CD14-positive monocyte (primary cell): ENCODE results near the gene SLK. TPM values are rescaled to one million over a fixed set of nuclear protein-coding genes. Genes with fewer than 3 reads are reported as not detected.

Experiments used
- DNase-seq, 3 donors: peaks; one replicate each; pipeline ENCODE4 v3.0.0-alpha.2; 2011 to 2022
- H2AFZ ChIP-seq: 2 replicates; pipeline ENCODE4 v1.6.0; 2012; ENCODE audit warnings: mild to moderate bottlenecking, low read depth, low read length, inconsistent platforms; ENCODE audit not compliant: insufficient read depth, poor library complexity, severe bottlenecking
- H3K27ac ChIP-seq, 2 donors: 1 replicate in 1 of 2; 2 replicates in 1 of 2; pipeline ENCODE4 v1.5.1; 2012 to 2013; ENCODE audit warnings: low read length in 2 of 2, control low read depth in 1 of 2, inconsistent platforms in 1 of 2, low read depth in 1 of 2, mild to moderate bottlenecking in 1 of 2
- H3K27me3 ChIP-seq, 2 donors: one replicate each; pipeline versions ENCODE4 v1.6.0 to v1.6.1; 2011 to 2013; ENCODE audit warnings: low read length in 2 of 2; ENCODE audit not compliant: control insufficient read depth in 2 of 2, insufficient read depth in 2 of 2
- H3K36me3 ChIP-seq, 2 donors: replicated peaks in 1 of 2; 1 replicate in 1 of 2; 2 replicates in 1 of 2; pipeline versions ENCODE4 v1.5.1 to v1.6.1; 2012 to 2013; ENCODE audit warnings: low read length in 2 of 2, control low read depth in 1 of 2, inconsistent platforms in 1 of 2, mild to moderate bottlenecking in 1 of 2; ENCODE audit not compliant: insufficient read depth in 2 of 2, control insufficient read depth in 1 of 2
- H3K4me1 ChIP-seq, 2 donors: 1 replicate in 1 of 2; 2 replicates in 1 of 2; pipeline versions ENCODE4 v1.5.1 to v1.6.1; 2012 to 2013; ENCODE audit warnings: low read length in 2 of 2, control low read depth in 1 of 2, inconsistent platforms in 1 of 2, mild to moderate bottlenecking in 1 of 2, moderate library complexity in 1 of 2; ENCODE audit not compliant: insufficient read depth in 2 of 2, control insufficient read depth in 1 of 2
- H3K4me2 ChIP-seq: replicated peaks from 2 replicates; pipeline ENCODE3; 2012; ENCODE audit warnings: low read length, moderate library complexity, mild to moderate bottlenecking; ENCODE audit not compliant: poor library complexity, severe bottlenecking; ENCODE audit errors: extremely low read depth
- H3K4me3 ChIP-seq, 3 experiments: fragments of 200-600 bp in 1 of 3; sonication (generic) in 1 of 3; replicated peaks in 1 of 3; 1 replicate in 2 of 3; 2 replicates in 1 of 3; pipeline ENCODE4 v1.5.1; 2011 to 2013; ENCODE audit warnings: low read length in 3 of 3, mild to moderate bottlenecking in 3 of 3, control low read depth in 2 of 3, low read depth in 2 of 3, inconsistent platforms in 1 of 3, moderate library complexity in 1 of 3
- H3K79me2 ChIP-seq: 2 replicates; pipeline ENCODE4 v1.6.0; 2012; ENCODE audit warnings: mild to moderate bottlenecking, control low read depth, inconsistent platforms, low read length, moderate library complexity; ENCODE audit not compliant: insufficient read depth
- H3K9ac ChIP-seq: 2 replicates; pipeline ENCODE4 v1.6.0; 2017; ENCODE audit warnings: low read length, mild to moderate bottlenecking; ENCODE audit not compliant: insufficient read depth, poor library complexity, severe bottlenecking
- H3K9me3 ChIP-seq, 2 donors: replicated peaks in 1 of 2; 1 replicate in 1 of 2; 2 replicates in 1 of 2; pipeline versions ENCODE4 v1.5.1 to v1.6.1; 2012 to 2013; ENCODE audit warnings: low read length in 2 of 2, control low read depth in 1 of 2; ENCODE audit not compliant: control insufficient read depth in 1 of 2, insufficient read depth in 1 of 2
- H4K20me1 ChIP-seq: 2 replicates; pipeline ENCODE4 v1.6.0; 2012; ENCODE audit warnings: mild to moderate bottlenecking, low read length, control low read depth, moderate library complexity; ENCODE audit not compliant: insufficient read depth
- H3K27ac Mint-ChIP-seq, 7 donors: one replicate each; pipeline ENCODE4 v1.8.0; 2020; ENCODE audit warnings: mild to moderate bottlenecking in 7 of 7, mixed read lengths in 7 of 7, moderate library complexity in 6 of 7, inconsistent platforms in 2 of 7
- H3K27me3 Mint-ChIP-seq, 3 donors: one replicate each; pipeline ENCODE4 v1.8.0; 2021 to 2022; ENCODE audit warnings: low read depth in 3 of 3, mild to moderate bottlenecking in 3 of 3, mixed read lengths in 3 of 3, moderate library complexity in 3 of 3, inconsistent platforms in 1 of 3
- H3K36me3 Mint-ChIP-seq, 2 donors: one replicate each; pipeline ENCODE4 v1.8.0; 2020; ENCODE audit warnings: mixed read lengths in 2 of 2, inconsistent platforms in 1 of 2, mild to moderate bottlenecking in 1 of 2
- H3K4me1 Mint-ChIP-seq: one replicate; pipeline ENCODE4 v1.8.0; 2020; ENCODE audit warnings: mild to moderate bottlenecking, mixed read lengths
- H3K4me3 Mint-ChIP-seq, 2 donors: one replicate each; pipeline ENCODE4 v1.8.0; 2020; ENCODE audit warnings: mild to moderate bottlenecking in 2 of 2, mixed read lengths in 2 of 2, moderate library complexity in 1 of 2
- H3K9me3 Mint-ChIP-seq, 7 donors: one replicate each; pipeline ENCODE4 v1.8.0; 2020 to 2022; ENCODE audit warnings: mixed read lengths in 7 of 7, mild to moderate bottlenecking in 6 of 7, moderate library complexity in 6 of 7, inconsistent platforms in 2 of 7
- WGBS: methylation state at CpG from one replicate; pipeline ENCODE4 v1.1.5; 2013; ENCODE audit warnings: missing lambda C conversion rate; ENCODE audit not compliant: insufficient coverage; 5-methylcytosine and 5-hydroxymethylcytosine counted together
- intact Hi-C, 2 donors: fragments of 100-400 bp; cut with micrococcal nuclease; formaldehyde crosslinking; loops; one replicate each; pipeline versions ENCODE4 v1.15.0 to v1.15.1; 2023
- polyA plus RNA-seq, 3 donors: library from polyadenylated mRNA; depleted of rRNA in 1 of 3; unstranded in 2 of 3; stranded (reverse) in 1 of 3; fragments of 300-500 nt in 2 of 3; fragments of >200 nt in 1 of 3; fragmentation: Illumina TruSeq in 2 of 3; gene quantifications; 1 replicate in 2 of 3; 2 replicates in 1 of 3; pipeline ENCODE4 v1.2.3, GENCODE V29; 2012 to 2021
- TF ChIP-seq, protein P1 (sequence below): fragments of 200-600 bp; IDR thresholded peaks from one replicate; pipeline ENCODE4 v1.8.0; 2022; ENCODE audit warnings: antibody characterized with exemption, mild to moderate bottlenecking

The SLK gene
- polyA plus RNA-seq, 3 donors = 2.9 to 6.5 (median 4.4) TPM

DNA sequence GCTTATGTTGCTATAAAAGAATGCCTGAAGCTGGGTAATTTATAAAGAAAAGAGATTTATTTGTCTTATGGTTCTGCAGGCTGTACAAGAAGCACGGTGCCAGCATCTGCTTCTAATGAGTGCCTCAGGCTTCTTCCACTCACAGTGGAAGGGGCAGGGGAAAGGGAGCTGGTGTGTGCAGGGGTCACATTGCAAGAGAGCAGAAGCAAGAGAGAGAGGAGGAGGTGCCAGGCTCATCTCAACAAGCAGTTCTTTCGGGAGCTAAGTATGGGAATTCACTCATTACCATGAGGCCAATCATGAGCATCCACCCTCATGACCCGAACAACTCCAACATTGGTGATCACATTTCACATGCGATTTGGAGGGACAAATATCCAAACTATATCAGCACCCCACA lies 17.2 kb upstream of the SLK start:
- intact Hi-C loops = no loop called here
- Histone ChIP-seq H2AFZ (no peak overlapping the region), H3K79me2 (no peaks in the 10 kb centered on the region), H3K36me3 (no peaks in the 10 kb centered on the region), H3K9me3 (no peaks in the 10 kb centered on the region), H3K27ac (no peak overlapping the region), H3K9ac (no peak overlapping the region), H3K4me2 (no peak overlapping the region), H3K4me3 (no peak overlapping the region), H4K20me1 (no peaks in the 10 kb centered on the region), H3K4me1 (no peaks in the 10 kb centered on the region), H3K27me3 (no peaks in the 10 kb centered on the region)
- Mint-ChIP-seq H3K27ac (peak overlapping the region in 1 of 7 donors; percentile 15), H3K4me1 (peaks cover 9% of the 10 kb centered on the region), H3K9me3 (peaks cover 0 to 3% (median 1%) of the 10 kb centered on the region in 7 donors), H3K36me3 (no peaks in the 10 kb centered on the region), H3K27me3 (peaks cover 0 to 2% (median 0%) of the 10 kb centered on the region in 3 donors), H3K4me3 (no peak overlapping the region)
- 100% methylated on average over 1 of the region's 4 CpGs for WGBS
- no peak for DNase-seq
- TF ChIP-seq, protein P1, sequence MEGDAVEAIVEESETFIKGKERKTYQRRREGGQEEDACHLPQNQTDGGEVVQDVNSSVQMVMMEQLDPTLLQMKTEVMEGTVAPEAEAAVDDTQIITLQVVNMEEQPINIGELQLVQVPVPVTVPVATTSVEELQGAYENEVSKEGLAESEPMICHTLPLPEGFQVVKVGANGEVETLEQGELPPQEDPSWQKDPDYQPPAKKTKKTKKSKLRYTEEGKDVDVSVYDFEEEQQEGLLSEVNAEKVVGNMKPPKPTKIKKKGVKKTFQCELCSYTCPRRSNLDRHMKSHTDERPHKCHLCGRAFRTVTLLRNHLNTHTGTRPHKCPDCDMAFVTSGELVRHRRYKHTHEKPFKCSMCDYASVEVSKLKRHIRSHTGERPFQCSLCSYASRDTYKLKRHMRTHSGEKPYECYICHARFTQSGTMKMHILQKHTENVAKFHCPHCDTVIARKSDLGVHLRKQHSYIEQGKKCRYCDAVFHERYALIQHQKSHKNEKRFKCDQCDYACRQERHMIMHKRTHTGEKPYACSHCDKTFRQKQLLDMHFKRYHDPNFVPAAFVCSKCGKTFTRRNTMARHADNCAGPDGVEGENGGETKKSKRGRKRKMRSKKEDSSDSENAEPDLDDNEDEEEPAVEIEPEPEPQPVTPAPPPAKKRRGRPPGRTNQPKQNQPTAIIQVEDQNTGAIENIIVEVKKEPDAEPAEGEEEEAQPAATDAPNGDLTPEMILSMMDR = no peak

DNA sequence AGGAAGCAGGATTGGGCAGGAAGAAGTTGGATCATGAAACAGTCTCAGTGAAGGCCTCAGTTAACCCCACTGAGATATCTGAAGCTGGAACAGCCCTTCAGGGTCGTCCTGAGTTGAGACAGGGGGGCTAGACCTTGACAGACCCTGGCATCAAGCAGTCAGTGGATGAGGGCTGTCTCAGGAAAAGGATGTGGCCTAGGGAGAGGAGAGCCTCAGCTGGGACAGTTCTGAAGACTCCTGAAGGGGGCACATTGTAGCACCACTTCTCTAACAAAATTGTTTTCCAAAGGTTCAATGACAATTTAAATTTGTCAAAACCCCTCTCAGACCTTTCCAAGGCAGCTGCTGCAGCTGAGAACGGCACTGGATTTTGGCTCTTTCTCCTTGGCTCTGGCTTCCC lies 15.8 kb upstream of the SLK start:
- Mint-ChIP-seq H3K27ac (no peak overlapping the region), H3K4me1 (peaks cover 9% of the 10 kb centered on the region), H3K9me3 (peaks cover 0 to 6% (median 2%) of the 10 kb centered on the region in 7 donors), H3K4me3 (no peak overlapping the region), H3K36me3 (no peaks in the 10 kb centered on the region), H3K27me3 (peaks cover 0 to 4% (median 0%) of the 10 kb centered on the region in 3 donors)
- 75% methylated on average over 2 of the region's 2 CpGs for WGBS
- no peaks in the 10 kb centered on the region for H3K9me3 ChIP-seq
- no peak for DNase-seq
- no peak overlapping the region for H3K27ac ChIP-seq
- no peak overlapping the region for H2AFZ ChIP-seq
- intact Hi-C loops = no loop called here
- H3K4me2 ChIP-seq = no peak overlapping the region
- H3K79me2 ChIP-seq = no peaks in the 10 kb centered on the region
- H3K27me3 ChIP-seq = no peaks in the 10 kb centered on the region
- H3K4me1 ChIP-seq = no peaks in the 10 kb centered on the region
- H3K36me3 ChIP-seq = no peaks in the 10 kb centered on the region
- H3K4me3 ChIP-seq = no peak overlapping the region
- TF ChIP-seq, protein P1 = no peak
- H3K9ac ChIP-seq = no peak overlapping the region
- no peaks in the 10 kb centered on the region for H4K20me1 ChIP-seq
